Measurements from ENCODE around the gene SMIM27. TPM values are rescaled to one million over a fixed set of nuclear protein-coding genes. Genes with fewer than 3 reads are reported as not detected.

Gene SMIM27
- total RNA-seq, 1 donor from 2014 or later: 8.8 TPM

DNA sequence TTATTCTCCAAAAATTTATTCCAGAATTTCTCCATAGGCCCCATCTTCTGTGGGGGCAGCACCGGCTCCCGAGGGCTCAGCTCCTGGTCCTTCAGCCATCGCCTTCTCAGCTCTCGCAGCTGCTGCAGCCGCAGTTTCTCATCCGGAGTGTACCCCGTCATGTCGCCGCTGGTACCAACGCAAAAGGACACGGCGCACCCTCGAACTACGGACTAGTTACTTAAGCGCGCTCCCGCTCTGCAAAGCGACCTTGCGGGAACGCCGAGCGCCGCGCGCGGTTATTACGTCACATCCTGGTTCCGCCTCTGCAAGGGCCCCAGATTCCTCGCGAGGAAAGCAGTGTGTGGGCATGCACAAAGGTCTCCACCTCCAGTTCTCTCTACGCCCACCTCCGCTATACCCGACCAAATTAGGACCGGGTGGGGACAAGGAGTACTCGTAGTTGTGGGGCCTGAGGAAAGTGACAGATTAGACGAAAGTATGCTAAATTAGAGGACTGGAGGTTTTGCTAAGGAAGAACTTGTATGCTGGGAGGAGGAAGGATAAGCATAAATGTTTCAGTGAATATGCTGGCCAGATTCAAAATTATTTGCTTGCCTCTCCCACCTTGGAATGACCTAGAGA is 20.9 kb downstream of the SMIM27 start, which contains the start of gene NDUFB6:
Gene NDUFB6, minus strand, starts transcription at position 260 of the 624 bp plus-strand sequence. Its CDS starts 99 bp downstream, at position 161.
- intact Hi-C loops (cut with DNase I): no loop called here
- peak; percentile 98 for DNase-seq
- TF ChIP-seq, protein P1, sequence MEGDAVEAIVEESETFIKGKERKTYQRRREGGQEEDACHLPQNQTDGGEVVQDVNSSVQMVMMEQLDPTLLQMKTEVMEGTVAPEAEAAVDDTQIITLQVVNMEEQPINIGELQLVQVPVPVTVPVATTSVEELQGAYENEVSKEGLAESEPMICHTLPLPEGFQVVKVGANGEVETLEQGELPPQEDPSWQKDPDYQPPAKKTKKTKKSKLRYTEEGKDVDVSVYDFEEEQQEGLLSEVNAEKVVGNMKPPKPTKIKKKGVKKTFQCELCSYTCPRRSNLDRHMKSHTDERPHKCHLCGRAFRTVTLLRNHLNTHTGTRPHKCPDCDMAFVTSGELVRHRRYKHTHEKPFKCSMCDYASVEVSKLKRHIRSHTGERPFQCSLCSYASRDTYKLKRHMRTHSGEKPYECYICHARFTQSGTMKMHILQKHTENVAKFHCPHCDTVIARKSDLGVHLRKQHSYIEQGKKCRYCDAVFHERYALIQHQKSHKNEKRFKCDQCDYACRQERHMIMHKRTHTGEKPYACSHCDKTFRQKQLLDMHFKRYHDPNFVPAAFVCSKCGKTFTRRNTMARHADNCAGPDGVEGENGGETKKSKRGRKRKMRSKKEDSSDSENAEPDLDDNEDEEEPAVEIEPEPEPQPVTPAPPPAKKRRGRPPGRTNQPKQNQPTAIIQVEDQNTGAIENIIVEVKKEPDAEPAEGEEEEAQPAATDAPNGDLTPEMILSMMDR (IDR thresholded peaks at IDR 0.05): no peak
- Histone ChIP-seq H3K36me3 (no peaks in the 10 kb centered on the region), H3K9me3 (no peaks in the 10 kb centered on the region), H3K27me3 (no peaks in the 10 kb centered on the region), H3K4me3 (peak within 1 kb of the TSS; percentile 89), H3K4me1 (peaks cover 19% of the 10 kb centered on the region), H3K27ac (peak within 1 kb of the TSS; percentile 91)
- peak; percentile 98 for ATAC-seq

DNA sequence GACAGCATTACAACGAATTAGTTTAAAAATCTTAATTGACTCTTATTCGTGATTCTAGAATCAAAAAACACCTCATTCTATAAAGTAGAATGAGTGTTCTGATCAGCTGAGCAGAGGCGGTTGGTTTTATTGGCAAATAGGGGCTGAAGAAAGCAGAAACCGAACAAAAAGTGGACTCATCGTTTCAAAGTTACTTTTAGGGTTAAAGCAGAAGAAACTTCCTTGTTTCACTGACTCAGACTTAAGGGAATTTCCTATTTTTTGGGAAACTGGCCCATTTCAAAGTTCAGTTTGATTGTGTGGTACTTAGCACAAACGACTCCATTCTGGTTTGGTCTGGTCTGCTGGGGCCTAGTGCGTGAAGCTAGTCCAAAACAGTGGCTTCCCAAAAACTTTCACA is 21.7 kb downstream of the SMIM27 start:
- no peak for ATAC-seq
- peak overlapping the region; percentile 91 for H3K27ac ChIP-seq
- intact Hi-C loops (cut with DNase I): no loop called here

DNA sequence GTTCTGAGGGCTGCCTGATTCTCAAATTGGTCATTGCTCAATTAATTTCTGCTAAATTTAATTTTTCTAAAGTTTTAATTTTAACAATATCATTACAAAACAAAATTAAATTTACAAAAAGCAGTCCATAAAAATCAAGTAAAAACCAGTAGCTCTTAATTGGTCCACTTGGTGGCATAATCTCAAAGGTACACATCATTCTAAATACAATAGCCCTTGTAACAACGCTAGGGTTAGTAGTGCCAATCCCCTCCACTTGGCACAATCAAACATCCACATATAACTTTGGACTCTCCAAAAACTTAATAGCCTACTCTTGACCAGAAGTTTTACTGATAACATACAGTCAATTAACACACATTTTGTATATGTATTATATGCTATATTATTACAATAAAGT is 22.7 kb downstream of the SMIM27 start:
- Histone ChIP-seq H3K27me3 (no peaks in the 10 kb centered on the region), H3K27ac (no peak overlapping the region), H3K4me3 (no peak overlapping the region), H3K36me3 (no peaks in the 10 kb centered on the region), H3K4me1 (peaks cover 19% of the 10 kb centered on the region), H3K9me3 (no peaks in the 10 kb centered on the region)
- intact Hi-C loops (cut with DNase I): no loop called here
- no peak for ATAC-seq
- no peak for DNase-seq
- TF ChIP-seq, protein P1 (IDR thresholded peaks at IDR 0.05): no peak

More for the DNA sequence above, 21.7 kb downstream of the SMIM27 start:
- no peak for DNase-seq
- H3K4me1 ChIP-seq: peaks cover 19% of the 10 kb centered on the region
- no peaks in the 10 kb centered on the region for H3K27me3 ChIP-seq
- TF ChIP-seq, protein P1 (IDR thresholded peaks at IDR 0.05): no peak
- peak overlapping the region; percentile 89 for H3K4me3 ChIP-seq
- no peaks in the 10 kb centered on the region for H3K36me3 ChIP-seq
- H3K9me3 ChIP-seq: no peaks in the 10 kb centered on the region

DNA sequence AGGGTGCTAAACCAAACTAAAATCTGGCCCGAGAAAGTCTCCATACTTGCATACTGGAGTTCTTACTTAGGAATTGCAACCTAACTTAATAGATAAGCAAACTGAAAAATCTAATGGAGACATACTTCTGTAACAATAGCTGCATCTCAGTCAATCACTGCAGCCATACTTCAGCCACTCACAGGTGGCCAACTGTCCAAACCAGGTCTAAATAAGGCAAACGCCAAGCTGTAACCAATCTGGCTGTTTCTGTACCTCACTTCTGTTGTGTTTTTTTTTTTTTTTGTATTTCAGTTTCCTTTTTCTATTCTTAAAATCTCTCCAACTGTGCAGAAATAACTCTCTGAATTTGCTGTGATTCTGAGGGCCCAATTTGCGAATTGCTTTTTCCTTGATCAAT is 25.2 kb downstream of the SMIM27 start:
- intact Hi-C loops (cut with DNase I): no loop called here
- no peaks in the 10 kb centered on the region for H3K9me3 ChIP-seq
- TF ChIP-seq, protein P1 (IDR thresholded peaks at IDR 0.05): no peak
- peaks cover 6% of the 10 kb centered on the region for H3K4me1 ChIP-seq
- H3K36me3 ChIP-seq: no peaks in the 10 kb centered on the region
- H3K27me3 ChIP-seq: peaks cover 4% of the 10 kb centered on the region
- ATAC-seq: no peak
- no peak overlapping the region for H3K27ac ChIP-seq
- no peak overlapping the region for H3K4me3 ChIP-seq
- no peak for DNase-seq

DNA sequence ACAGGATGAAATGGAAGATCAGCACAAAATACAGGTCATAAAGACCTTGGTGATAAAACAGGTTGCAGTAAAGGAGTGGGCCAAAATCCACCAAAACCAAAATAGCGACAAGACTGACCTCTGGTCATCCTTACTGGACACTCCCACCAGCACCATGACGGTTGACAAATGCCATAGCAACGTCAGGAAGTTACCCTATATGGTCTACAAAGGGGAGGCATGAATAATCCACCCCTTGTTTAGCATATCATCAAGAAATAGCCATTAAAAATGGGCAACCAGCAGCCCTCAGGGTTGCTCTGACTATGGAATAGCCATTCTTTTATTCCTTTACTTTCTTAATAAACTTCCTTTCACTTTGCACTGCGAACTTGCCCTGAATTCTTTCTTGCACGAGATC is 26.8 kb downstream of the SMIM27 start:
- Histone ChIP-seq H3K4me3 (no peak overlapping the region), H3K27me3 (peaks cover 4% of the 10 kb centered on the region), H3K4me1 (no peaks in the 10 kb centered on the region), H3K9me3 (no peaks in the 10 kb centered on the region), H3K27ac (no peak overlapping the region), H3K36me3 (no peaks in the 10 kb centered on the region)
- intact Hi-C loops (cut with DNase I): no loop called here
- DNase-seq: no peak
- TF ChIP-seq, protein P1 (IDR thresholded peaks at IDR 0.05): no peak
- no peak for ATAC-seq
